ENCODE data around the gene MRPS18A. TPM values are rescaled to one million over a fixed set of nuclear protein-coding genes. Genes with fewer than 3 reads are reported as not detected.

The MRPS18A gene
- total and polyA plus RNA-seq, 9 of the 15 experiments (the other 6 are each of a cell fraction or from before 2014, with no cell fraction given), result 87.5 to 243 (median 125) TPM

DNA sequence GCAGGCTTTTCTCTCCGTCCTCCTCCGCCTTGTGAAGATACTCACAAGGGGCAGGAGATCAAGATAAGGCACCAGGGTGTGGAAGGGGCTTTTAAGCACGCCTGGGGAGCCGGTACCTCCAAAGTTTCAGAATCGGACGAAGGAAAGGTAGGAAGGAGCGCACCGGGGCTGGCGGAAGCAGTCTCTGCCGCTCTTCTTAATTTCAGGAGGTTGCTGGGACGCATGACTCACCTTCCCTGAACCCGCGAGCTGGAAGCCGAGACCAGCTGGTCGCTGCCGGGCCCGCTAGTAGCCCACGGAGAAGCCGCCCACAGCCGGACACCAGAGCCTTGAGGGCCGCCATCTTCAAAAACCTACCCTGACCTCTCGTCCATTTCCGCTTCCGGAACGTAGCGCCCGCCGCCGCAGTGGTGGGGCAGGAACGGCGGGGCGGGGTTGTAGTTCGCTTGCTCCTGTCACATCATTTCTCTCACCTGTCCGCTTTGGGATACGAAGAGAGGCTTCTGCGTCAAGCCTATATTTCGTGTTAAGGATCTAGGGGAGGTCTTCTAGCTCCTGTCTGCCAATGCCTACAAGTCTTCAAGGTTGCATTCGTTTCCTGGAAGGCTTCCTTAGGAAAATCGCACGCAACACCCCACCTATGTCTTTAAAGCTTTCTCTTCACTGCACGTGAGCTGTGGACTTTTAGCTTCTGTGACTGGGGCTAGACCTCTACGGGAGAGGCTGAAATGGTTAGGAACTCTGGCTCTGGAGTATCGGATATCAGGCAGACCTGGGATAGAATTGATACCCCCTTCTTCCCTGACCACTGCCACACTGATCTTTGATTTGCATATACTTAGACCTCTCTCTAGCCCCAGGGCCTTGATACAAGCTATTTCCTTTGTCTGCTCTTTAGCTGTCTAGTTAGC, at the start of gene MRPS18A (continued):
- TF ChIP-seq, protein P1, sequence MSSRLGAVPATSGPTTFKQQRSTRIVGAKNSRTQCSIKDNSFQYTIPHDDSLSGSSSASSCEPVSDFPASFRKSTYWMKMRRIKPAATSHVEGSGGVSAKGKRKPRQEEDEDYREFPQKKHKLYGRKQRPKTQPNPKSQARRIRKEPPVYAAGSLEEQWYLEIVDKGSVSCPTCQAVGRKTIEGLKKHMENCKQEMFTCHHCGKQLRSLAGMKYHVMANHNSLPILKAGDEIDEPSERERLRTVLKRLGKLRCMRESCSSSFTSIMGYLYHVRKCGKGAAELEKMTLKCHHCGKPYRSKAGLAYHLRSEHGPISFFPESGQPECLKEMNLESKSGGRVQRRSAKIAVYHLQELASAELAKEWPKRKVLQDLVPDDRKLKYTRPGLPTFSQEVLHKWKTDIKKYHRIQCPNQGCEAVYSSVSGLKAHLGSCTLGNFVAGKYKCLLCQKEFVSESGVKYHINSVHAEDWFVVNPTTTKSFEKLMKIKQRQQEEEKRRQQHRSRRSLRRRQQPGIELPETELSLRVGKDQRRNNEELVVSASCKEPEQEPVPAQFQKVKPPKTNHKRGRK (tag; IDR thresholded peaks at IDR 0.05), result no peak
- TF ChIP-seq ELF1 (tag; IDR thresholded peaks at IDR 0.05) (peak; percentile 76; the same call in 1 of the 2 replicates), BRF2 (IDR thresholded peaks at IDR 0.05; ENCODE audit: borderline replicate concordance, insufficient read depth, insufficient read length) (no peak), RFX5 (IDR thresholded peaks at IDR 0.05; ENCODE audit: low read depth, low read length) (no peak), E2F6 (IDR thresholded peaks at IDR 0.05; ENCODE audit: borderline replicate concordance in 1 of 2, extremely low read depth in 1 of 2, insufficient read depth in 1 of 2, insufficient read length in 1 of 2, low read depth in 1 of 2, low read length in 1 of 2, poor library complexity in 1 of 2, severe bottlenecking in 1 of 2) (no peak), ZNF12 (CRISPR knock-in tag; IDR thresholded peaks at IDR 0.05) (no peak), STAT5A (IDR thresholded peaks at IDR 0.05; ENCODE audit: borderline replicate concordance, low read length) (no peak), KLF13 (tag; IDR thresholded peaks at IDR 0.05; ENCODE audit: borderline replicate concordance, low read depth) (0 out of 2 replicates have a peak, but pooled peaks have one; percentile 26), RBM39 (optimal IDR thresholded peaks at IDR 0.05; ENCODE audit: low read depth, low read length) (no peak), MCM7 (IDR thresholded peaks at IDR 0.05) (no peak), TEAD4 (IDR thresholded peaks at IDR 0.05; ENCODE audit: low read length) (peak; percentile 19; the same call in 1 of the 2 replicates), TEAD4 (CRISPR knock-in tag; IDR thresholded peaks at IDR 0.05; ENCODE audit: borderline replicate concordance) (no peak), E2F5 (CRISPR knock-in tag; IDR thresholded peaks at IDR 0.05) (peak; percentile 55; the same call in 1 of the 2 replicates), TAF7 (tag; IDR thresholded peaks at IDR 0.05) (peak; percentile 88), TAL1 (IDR thresholded peaks at IDR 0.05) (no peak), ZNF395 (CRISPR knock-in tag; IDR thresholded peaks at IDR 0.05) (peak; percentile 75), CTBP1 (IDR thresholded peaks at IDR 0.05; ENCODE audit: borderline replicate concordance) (peak; percentile 92), THRAP3 (IDR thresholded peaks at IDR 0.05; ENCODE audit: borderline replicate concordance) (no peak), IRF2 (CRISPR knock-in tag; IDR thresholded peaks at IDR 0.05) (no peak)
- TF ChIP-seq, protein P2, sequence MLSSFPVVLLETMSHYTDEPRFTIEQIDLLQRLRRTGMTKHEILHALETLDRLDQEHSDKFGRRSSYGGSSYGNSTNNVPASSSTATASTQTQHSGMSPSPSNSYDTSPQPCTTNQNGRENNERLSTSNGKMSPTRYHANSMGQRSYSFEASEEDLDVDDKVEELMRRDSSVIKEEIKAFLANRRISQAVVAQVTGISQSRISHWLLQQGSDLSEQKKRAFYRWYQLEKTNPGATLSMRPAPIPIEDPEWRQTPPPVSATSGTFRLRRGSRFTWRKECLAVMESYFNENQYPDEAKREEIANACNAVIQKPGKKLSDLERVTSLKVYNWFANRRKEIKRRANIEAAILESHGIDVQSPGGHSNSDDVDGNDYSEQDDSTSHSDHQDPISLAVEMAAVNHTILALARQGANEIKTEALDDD (IDR thresholded peaks at IDR 0.05), result no peak
